IPS-20b (cell line): ENCODE results near the gene RRP1B.
"Not testable (repeated sequence)": the region's sequence is repeated elsewhere in the genome, so short reads cannot be mapped to it uniquely, and the experiment has no call there.

Experiments used
- H3K27ac ChIP-seq: one replicate; pipeline ENCODE4 v1.5.1; 2013; ENCODE audit warnings: low read length
- H3K27me3 ChIP-seq: 2 replicates; pipeline ENCODE4 v1.6.1; 2013; ENCODE audit warnings: mild to moderate bottlenecking, low read length, inconsistent platforms; ENCODE audit not compliant: insufficient read depth
- H3K36me3 ChIP-seq: 2 replicates; pipeline ENCODE4 v1.6.1; 2013; ENCODE audit warnings: low read depth, mild to moderate bottlenecking, inconsistent platforms, low read length, moderate library complexity; ENCODE audit not compliant: insufficient read depth
- H3K4me1 ChIP-seq: 2 replicates; pipeline ENCODE4 v1.6.1; 2013; ENCODE audit warnings: mild to moderate bottlenecking, control low read depth, inconsistent platforms, low read length, moderate library complexity; ENCODE audit not compliant: insufficient read depth
- H3K4me3 ChIP-seq: 2 replicates; pipeline ENCODE4 v1.5.1; 2013; ENCODE audit warnings: mild to moderate bottlenecking, low read length, inconsistent platforms
- H3K9ac ChIP-seq: 2 replicates; pipeline ENCODE4 v1.6.1; 2013; ENCODE audit warnings: low read depth, mild to moderate bottlenecking, inconsistent platforms, low read length, moderate library complexity
- H3K9me3 ChIP-seq: 2 replicates; pipeline ENCODE4 v1.6.1; 2013; ENCODE audit warnings: mild to moderate bottlenecking, low read depth, low read length, inconsistent platforms; ENCODE audit not compliant: insufficient read depth

Gene RRP1B

DNA sequence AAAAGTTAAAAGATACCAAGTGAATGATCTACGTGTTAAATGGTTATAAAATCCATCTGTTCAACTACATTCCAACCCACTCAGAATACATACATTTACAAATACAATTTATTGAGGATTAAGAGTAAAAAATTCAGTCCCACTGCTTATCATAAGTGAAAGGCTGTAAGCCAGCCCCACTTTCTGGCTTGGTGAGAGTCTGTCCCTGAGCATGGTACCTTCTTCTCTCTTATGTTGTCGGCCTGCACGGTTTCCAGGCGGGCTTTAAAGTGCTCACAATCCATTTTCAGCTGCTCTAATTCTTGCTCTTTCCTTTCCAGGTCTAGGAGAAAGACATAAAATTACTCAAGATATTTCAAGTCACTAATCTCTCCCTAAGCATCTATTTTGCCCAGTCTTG lies 15.3 kb upstream of the RRP1B start:
- Histone ChIP-seq H3K4me1 (0 out of 2 replicates have a peak, but pooled peaks cover 3% of the 10 kb centered on the region), H3K9me3 (no peaks in the 10 kb centered on the region), H3K9ac (no peak overlapping the region), H3K4me3 (no peak overlapping the region), H3K27ac (no peak overlapping the region), H3K36me3 (no peaks in the 10 kb centered on the region), H3K27me3 (no peaks in the 10 kb centered on the region)

- Histone ChIP-seq H3K27me3 (no peaks in the 10 kb centered on the region), H3K27ac (no peak overlapping the region), H3K9ac (no peak overlapping the region), H3K36me3 (no peaks in the 10 kb centered on the region), H3K4me3 (no peak overlapping the region), H3K4me1 (0 out of 2 replicates have a peak, but pooled peaks cover 3% of the 10 kb centered on the region), H3K9me3 (no peaks in the 10 kb centered on the region)
These were observed 14.8 kb upstream of the RRP1B start for GRCh38 chr21:43644609-43645008.

DNA sequence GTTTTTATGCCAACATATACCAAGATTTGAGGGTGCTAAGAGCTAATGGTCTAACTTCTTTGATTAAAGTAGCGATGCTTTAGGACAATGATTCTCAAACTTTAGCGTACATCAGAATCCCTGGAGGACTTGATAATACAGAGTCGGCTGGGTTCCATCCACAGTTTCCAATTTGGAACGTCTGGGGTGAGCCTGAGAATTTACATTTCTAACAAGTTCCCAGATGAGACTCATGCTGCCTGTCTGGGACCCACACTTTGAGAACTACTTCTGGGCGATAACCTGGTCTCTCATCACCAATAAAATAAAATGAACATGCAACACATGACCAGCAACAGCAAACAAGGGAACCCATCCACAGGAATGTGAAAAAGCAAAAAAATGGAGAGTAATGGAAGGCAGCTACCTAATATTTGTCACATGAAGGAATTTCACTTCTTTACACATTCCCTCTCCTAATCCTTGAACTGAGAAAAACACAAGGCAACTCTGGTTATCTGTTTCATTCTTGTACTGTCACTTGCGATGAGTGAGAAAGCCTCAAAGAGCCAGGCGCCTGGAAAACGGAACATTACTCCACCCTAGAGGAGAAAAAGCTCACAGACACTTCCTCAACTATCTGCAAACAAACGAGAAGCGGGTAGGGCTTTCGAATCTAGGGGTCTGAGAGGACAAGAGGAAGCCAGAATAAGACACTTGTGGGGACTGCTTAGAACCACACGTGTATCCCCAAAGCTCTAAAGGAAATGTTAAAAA lies 14.0 kb upstream of the RRP1B start:
- Histone ChIP-seq H3K9ac (no peak overlapping the region), H3K36me3 (no peaks in the 10 kb centered on the region), H3K27ac (no peak overlapping the region), H3K27me3 (no peaks in the 10 kb centered on the region), H3K4me3 (no peak overlapping the region), H3K4me1 (0 out of 2 replicates have a peak, but pooled peaks cover 3% of the 10 kb centered on the region), H3K9me3 (no peaks in the 10 kb centered on the region)

DNA sequence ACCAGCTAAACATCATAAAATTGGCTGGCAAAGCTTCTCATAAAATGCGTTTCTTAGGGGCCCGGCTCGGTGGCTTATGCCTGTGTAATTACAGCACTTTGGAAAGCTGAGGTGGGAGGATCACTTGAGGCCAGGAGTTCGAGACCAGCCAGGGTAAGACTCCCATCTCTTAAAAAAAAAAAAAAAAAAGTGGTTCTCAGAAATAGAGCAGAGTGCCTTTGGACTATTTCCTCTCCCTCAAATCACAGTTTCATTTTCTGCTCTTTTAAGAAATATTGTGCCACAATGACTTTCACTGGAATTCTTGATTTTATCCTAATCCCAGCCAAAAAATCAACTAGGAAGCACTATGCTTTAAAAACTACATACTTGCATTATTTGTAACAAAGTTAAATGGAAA lies 13.4 kb upstream of the RRP1B start:
- H3K4me1 ChIP-seq, result 0 out of 2 replicates have a peak, but pooled peaks cover 3% of the 10 kb centered on the region
- no peak overlapping the region for H3K9ac ChIP-seq
- no peaks in the 10 kb centered on the region for H3K27me3 ChIP-seq
- H3K9me3 ChIP-seq, result no peaks in the 10 kb centered on the region
- no peak overlapping the region for H3K27ac ChIP-seq
- H3K4me3 ChIP-seq, result no peak overlapping the region
- H3K36me3 ChIP-seq, result no peaks in the 10 kb centered on the region

DNA sequence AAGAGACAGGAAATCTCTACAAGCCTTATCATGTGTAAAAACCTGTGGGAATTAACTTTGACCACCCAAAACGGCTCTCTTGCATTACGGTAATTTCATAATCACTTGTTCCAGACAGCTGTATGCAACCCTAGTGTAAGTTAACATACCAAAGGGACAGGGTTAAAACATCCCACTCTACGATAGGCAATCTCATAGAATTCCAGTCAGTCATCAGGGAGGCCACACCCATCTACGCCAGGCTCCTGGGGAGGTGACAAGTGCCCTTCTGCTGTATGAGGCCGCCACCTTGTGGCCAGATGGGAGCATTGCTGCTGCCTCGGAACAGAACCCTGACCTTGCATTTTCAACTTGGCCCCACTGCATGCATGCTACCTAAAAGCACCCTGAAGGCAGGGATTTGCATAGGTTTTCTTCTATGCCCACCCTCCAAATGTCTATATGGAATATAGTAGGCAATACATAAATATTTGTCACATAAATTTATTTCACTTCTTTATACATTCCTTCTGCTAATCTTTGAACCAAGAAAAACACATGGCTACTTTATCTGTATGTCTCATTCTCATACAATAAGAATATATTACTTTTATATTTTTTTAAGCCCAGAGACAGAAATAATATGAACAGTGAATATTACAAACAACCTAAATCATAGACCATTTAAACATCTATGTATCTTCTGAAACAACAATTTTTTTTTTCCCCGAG lies 12.7 kb upstream of the RRP1B start:
- Histone ChIP-seq H3K9ac (no peak overlapping the region), H3K9me3 (no peaks in the 10 kb centered on the region), H3K36me3 (no peaks in the 10 kb centered on the region), H3K4me3 (no peak overlapping the region), H3K27ac (no peak overlapping the region), H3K4me1 (0 out of 2 replicates have a peak, but pooled peaks cover 3% of the 10 kb centered on the region), H3K27me3 (no peaks in the 10 kb centered on the region)

GRCh38 chr21:43648171-43648570 lies 11.2 kb upstream of the RRP1B start:
- H3K4me1 ChIP-seq, result 0 out of 2 replicates have a peak, but pooled peaks cover 2% of the 10 kb centered on the region
- H3K9me3 ChIP-seq, result no peaks in the 10 kb centered on the region
- no peak overlapping the region for H3K27ac ChIP-seq
- H3K9ac ChIP-seq, result no peak overlapping the region
- H3K27me3 ChIP-seq, result no peaks in the 10 kb centered on the region
- H3K36me3 ChIP-seq, result no peaks in the 10 kb centered on the region
- H3K4me3 ChIP-seq, result no peak overlapping the region

- not testable (repeated sequence) for H3K27me3 ChIP-seq, H3K27ac ChIP-seq, H3K9me3 ChIP-seq, H3K4me3 ChIP-seq, H3K9ac ChIP-seq, H3K4me1 ChIP-seq, H3K36me3 ChIP-seq
These were observed 7.4 kb upstream of the RRP1B start for GRCh38 chr21:43651926-43652325.

DNA sequence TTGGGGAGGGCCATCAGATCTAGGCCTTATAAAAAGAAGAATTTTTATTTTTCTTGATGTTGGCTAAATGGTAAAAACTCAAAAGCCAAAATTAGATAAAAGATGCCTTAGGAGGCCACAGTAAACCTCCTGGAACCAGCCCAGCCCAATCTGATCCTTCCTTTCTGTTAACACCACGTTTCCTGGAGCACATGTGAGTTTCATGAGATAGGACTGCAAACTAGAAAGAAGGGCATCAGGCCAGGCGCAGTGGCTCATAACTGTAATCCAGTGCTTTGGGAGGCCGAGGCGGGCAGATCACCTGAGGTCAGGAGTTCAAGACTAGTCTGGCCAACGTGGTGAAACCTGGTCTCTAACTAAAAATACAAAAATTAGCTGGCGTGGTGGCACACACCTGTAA lies 6.7 kb upstream of the RRP1B start:
- H3K9me3 ChIP-seq, result no peaks in the 10 kb centered on the region
- no peak overlapping the region for H3K4me3 ChIP-seq
- H3K9ac ChIP-seq, result no peak overlapping the region
- no peak overlapping the region for H3K27ac ChIP-seq
- no peaks in the 10 kb centered on the region for H3K4me1 ChIP-seq
- no peaks in the 10 kb centered on the region for H3K27me3 ChIP-seq
- no peaks in the 10 kb centered on the region for H3K36me3 ChIP-seq

DNA sequence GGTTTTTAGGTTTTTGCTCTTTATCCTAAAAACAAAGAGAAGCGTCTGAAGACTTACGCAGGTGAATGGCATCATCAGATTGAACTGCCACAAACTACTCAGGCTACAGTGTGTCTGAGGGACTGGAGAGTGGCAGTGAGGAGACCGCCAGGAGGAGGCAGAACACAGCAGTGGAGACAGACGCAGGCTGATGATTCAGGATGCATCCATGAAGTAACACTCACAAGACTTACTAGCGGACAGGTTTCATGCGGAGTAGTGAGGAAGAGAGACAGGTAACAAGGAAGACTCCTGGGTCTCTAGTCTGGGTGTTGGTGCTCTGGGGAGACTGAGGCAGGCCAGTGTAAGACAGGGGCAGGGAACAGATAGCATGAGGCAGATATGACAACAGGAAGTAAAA lies 5.7 kb upstream of the RRP1B start:
- Histone ChIP-seq H3K27ac (no peak overlapping the region), H3K9ac (no peak overlapping the region; the same call in 1 of the 2 replicates), H3K4me1 (no peaks in the 10 kb centered on the region), H3K9me3 (no peaks in the 10 kb centered on the region), H3K4me3 (no peak overlapping the region), H3K36me3 (no peaks in the 10 kb centered on the region), H3K27me3 (no peaks in the 10 kb centered on the region)

DNA sequence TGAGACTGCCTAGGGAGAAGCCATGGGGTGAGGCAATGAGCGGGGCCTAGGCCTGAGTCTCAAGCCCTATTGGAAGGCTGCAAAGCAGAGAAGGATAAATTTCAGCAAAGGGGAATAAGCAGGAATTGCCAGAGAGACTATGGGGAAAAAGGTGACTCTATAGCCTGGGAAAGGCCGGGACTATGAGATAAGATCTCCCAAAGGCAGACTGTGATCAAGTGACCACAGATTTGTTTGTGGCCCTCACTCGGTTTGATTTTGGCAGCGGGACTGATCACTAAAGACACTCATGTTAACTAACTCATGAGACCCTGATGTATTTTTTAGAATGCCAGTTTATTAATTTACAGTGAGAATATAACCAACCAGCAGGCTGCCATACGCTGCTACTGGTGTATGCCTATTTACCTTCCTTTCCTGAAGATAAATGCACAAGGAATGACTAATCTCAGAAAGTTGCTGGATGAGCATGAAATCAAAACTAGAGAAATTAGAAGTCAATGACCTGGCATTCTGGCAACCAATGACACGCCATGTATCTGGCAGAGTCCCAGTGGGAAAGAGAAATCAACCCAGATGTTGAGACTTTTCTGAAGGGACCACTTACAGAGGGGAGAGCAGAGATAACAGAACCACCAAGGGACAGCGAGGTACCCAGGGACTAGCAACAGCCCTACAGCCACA lies 4.4 kb upstream of the RRP1B start:
- Histone ChIP-seq H3K9ac (no peak overlapping the region), H3K36me3 (no peaks in the 10 kb centered on the region), H3K9me3 (no peaks in the 10 kb centered on the region), H3K4me1 (no peaks in the 10 kb centered on the region), H3K4me3 (no peak overlapping the region), H3K27me3 (peaks cover 3% of the 10 kb centered on the region; the same call in 1 of the 2 replicates), H3K27ac (no peak overlapping the region)

DNA sequence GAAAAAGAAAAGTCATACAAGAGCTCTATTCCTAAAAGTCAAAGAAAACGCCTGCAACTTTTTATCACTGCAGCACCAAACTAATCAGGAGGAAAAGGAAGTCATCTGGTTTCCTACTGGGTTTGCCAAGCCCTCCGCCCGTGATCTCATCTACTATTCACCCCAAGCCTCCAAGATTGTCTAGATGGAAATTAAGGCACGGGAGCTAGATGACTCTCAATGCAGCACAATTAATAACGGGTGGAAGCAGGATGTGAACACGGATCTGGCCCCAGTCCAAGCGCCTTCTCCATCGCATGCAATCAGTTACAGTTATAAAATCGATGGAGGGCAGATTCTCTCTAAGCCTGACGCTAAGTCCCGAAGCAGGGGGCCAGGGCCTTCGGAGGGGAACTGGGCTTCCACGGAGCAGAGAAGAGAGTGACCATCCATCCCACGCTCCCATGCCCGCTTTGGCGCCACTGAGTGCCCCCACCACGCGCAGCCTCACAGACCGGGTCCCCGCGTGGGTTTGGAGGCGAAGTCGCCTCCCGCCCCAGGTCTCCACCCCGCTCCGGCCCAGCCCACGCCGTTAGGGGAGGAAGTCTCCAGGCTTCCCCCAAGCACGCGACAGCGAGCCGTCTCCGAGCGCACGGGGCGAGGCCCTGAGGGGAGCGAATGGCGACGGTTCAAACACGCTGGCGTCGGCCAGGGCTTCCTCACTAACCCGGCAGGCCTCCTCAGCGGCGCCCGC lies 1.8 kb upstream of the RRP1B start:
- Histone ChIP-seq H3K9me3 (no peaks in the 10 kb centered on the region), H3K9ac (no peak overlapping the region), H3K4me1 (peaks cover 5% of the 10 kb centered on the region; the same call in 1 of the 2 replicates), H3K27ac (no peak overlapping the region), H3K36me3 (peaks cover 16% of the 10 kb centered on the region), H3K27me3 (peaks cover 3% of the 10 kb centered on the region; the same call in 1 of the 2 replicates), H3K4me3 (no peak overlapping the region)
